ENCODE data around the gene TDP2.
"Not testable (repeated sequence)": the region's sequence is repeated elsewhere in the genome, so short reads cannot be mapped to it uniquely, and the experiment has no call there.

The TDP2 gene, protein sequence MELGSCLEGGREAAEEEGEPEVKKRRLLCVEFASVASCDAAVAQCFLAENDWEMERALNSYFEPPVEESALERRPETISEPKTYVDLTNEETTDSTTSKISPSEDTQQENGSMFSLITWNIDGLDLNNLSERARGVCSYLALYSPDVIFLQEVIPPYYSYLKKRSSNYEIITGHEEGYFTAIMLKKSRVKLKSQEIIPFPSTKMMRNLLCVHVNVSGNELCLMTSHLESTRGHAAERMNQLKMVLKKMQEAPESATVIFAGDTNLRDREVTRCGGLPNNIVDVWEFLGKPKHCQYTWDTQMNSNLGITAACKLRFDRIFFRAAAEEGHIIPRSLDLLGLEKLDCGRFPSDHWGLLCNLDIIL

GRCh38 chr6:24666641-24667377, at the start of gene TDP2, which contains the start of gene ACOT13:
Gene TDP2, minus strand, starts transcription at chr6:24666899. Its CDS starts 37 bp downstream, at chr6:24666862.
Gene ACOT13, plus strand, starts transcription at chr6:24667077. Its CDS starts 187 bp downstream, at chr6:24667264.
- peak; percentile 99 for ATAC-seq
- Mint-ChIP-seq H3K27ac (peak within 1 kb of the TSS; percentile 98), H3K4me3 (peak within 1 kb of the TSS; percentile 92), H3K36me3 (peaks cover 47% of the 10 kb centered on the region), H3K4me1 (peaks cover 45% of the 10 kb centered on the region), H3K9me3 (no peaks in the 10 kb centered on the region), H3K27me3 (no peaks in the 10 kb centered on the region)

DNA sequence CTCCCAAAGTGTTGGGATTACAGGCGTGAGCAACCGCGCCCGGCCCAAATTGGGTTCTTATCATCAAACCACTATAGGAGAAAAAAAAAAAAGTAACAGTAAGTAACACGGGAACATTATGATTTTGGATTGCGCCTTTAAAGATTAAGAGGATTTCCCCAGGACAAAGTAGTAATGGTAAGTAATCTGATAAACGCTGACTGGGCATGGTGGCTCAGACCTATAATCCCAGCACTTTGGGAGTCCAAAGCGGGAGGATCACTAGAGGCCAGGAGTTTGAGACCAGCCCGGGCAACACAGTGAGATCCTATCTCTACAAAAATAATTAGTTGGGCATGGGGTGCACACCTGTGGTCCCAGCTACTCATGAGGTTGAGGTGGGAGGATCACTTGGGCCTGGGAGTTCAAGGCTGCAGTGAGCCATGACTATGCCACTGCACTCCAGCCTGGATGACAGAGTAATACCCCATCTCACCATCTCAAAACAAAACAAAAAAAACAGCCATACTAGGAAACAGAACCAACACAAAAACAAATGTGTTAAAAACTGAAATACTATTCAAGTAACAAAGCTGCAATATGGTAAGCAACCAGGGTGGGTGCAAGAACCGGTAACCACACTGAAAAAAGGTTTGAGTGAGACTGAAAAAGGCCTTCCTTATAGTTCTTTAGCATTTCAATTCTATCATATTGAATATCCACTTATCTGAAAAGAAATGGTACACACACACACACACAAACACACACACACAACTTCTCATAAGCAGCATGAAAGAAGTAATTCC, 44.0 kb upstream of the TDP2 start:
- no peak for ATAC-seq
- Mint-ChIP-seq H3K27me3 (no peaks in the 10 kb centered on the region), H3K4me1 (peaks cover 41% of the 10 kb centered on the region), H3K27ac (peak overlapping the region; percentile 29), H3K4me3 (peak overlapping the region; percentile 20), H3K9me3 (no peaks in the 10 kb centered on the region), H3K36me3 (peaks cover 71% of the 10 kb centered on the region)

- peaks cover 36% of the 10 kb centered on the region for H3K4me1 Mint-ChIP-seq
- no peak overlapping the region for H3K4me3 Mint-ChIP-seq
- peaks cover 70% of the 10 kb centered on the region for H3K36me3 Mint-ChIP-seq
- H3K9me3 Mint-ChIP-seq, result no peaks in the 10 kb centered on the region
- no peaks in the 10 kb centered on the region for H3K27me3 Mint-ChIP-seq
- no peak overlapping the region for H3K27ac Mint-ChIP-seq
- no peak for ATAC-seq
Observed at GRCh38 chr6:24709014-24709711, 42.5 kb upstream of the TDP2 start.

GRCh38 chr6:24708612-24709011, 41.9 kb upstream of the TDP2 start:
- Mint-ChIP-seq H3K9me3 (no peaks in the 10 kb centered on the region), H3K27ac (no peak overlapping the region), H3K27me3 (no peaks in the 10 kb centered on the region), H3K4me1 (peaks cover 42% of the 10 kb centered on the region), H3K36me3 (peaks cover 70% of the 10 kb centered on the region), H3K4me3 (no peak overlapping the region)
- ATAC-seq, result no peak

GRCh38 chr6:24704468-24704867, 37.8 kb upstream of the TDP2 start:
- peaks cover 63% of the 10 kb centered on the region for H3K36me3 Mint-ChIP-seq
- no peak overlapping the region for H3K27ac Mint-ChIP-seq
- peaks cover 34% of the 10 kb centered on the region for H3K4me1 Mint-ChIP-seq
- no peaks in the 10 kb centered on the region for H3K9me3 Mint-ChIP-seq
- no peak for ATAC-seq
- H3K4me3 Mint-ChIP-seq, result no peak overlapping the region
- no peaks in the 10 kb centered on the region for H3K27me3 Mint-ChIP-seq

DNA sequence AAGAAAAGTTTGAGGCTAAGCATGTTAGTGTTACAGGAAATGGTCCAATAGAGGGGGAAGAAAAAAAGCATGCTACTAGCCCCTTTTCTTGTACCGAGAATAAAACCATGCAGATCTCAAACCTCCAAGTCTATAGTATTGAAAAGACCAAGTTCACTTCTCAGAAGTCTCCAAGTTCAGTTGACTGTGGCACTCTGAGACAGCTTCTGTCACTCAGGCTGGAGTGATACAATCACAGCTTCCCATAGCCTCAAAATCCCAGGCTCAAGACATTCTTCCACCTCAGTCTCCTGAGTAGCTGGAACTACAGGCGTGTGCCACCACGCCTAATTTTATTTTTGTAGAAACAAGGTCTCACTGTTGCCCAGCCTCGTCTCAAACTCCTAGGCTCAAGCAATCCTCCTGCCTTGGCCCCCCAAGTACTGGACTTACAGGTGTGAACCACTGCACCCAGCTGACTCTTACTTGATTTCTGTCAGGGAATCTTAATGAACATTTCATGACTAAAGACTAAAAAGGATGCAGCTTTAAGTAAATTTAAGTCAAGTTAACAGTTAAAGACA, 36.1 kb upstream of the TDP2 start:
- Mint-ChIP-seq H3K4me1 (peaks cover 34% of the 10 kb centered on the region), H3K27ac (peak overlapping the region; percentile 38), H3K4me3 (no peak overlapping the region), H3K36me3 (peaks cover 62% of the 10 kb centered on the region), H3K27me3 (no peaks in the 10 kb centered on the region), H3K9me3 (no peaks in the 10 kb centered on the region)
- no peak for ATAC-seq

DNA sequence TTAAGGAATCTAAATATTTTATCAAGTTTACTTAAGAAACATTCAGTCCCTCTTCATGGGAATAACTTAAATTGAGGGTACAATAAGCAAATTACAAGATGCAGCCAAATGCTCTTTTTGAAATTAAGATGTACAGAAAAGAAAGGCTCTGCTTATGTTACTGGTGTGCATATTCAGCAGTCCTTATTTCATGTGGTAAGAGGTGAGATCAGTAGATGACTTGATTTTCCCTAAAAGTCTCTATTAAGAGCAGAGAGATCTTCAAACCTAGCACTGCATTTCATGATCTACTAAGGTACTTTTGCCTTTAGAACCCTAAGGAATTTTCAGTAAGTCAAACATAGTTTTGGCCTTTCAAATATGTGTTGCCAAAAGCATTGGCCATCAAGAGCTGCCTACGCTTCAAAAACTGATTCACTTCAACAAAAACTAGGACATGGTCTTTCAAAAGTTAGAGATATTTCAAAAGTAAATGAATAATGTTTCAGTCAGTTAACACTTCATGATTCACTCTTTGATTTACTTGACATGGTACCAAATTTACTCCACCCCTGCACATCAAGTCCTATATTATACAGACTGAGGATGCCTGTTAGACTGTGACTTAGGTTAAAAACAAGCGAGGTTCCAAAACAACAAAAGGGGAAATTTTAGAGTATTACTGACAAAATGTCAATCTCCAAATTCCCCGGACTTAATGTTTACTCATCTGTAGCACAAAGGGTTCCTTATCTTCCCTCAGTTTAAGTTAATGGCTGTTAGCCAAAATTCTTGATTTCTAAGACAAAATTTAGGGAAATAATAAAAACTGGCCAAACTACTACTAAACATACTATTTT, 33.0 kb upstream of the TDP2 start:
- Mint-ChIP-seq H3K27ac (peak overlapping the region; percentile 49), H3K4me1 (peaks cover 32% of the 10 kb centered on the region)

GRCh38 chr6:24696097-24696496, 29.4 kb upstream of the TDP2 start:
- Mint-ChIP-seq H3K9me3 (no peaks in the 10 kb centered on the region), H3K36me3 (peaks cover 19% of the 10 kb centered on the region), H3K4me3 (no peak overlapping the region), H3K4me1 (peaks cover 11% of the 10 kb centered on the region), H3K27me3 (no peaks in the 10 kb centered on the region), H3K27ac (no peak overlapping the region)
- no peak for ATAC-seq

More for the DNA sequence above, 33.0 kb upstream of the TDP2 start:
- Mint-ChIP-seq H3K9me3 (no peaks in the 10 kb centered on the region), H3K27me3 (no peaks in the 10 kb centered on the region), H3K36me3 (peaks cover 37% of the 10 kb centered on the region), H3K4me3 (no peak overlapping the region)
- no peak for ATAC-seq

- not testable (repeated sequence) for H3K4me1 Mint-ChIP-seq, H3K9me3 Mint-ChIP-seq
- ATAC-seq, result peak; percentile 58
Observed at GRCh38 chr6:24695635-24696034, 28.9 kb upstream of the TDP2 start.

GRCh38 chr6:24694198-24694597, 27.5 kb upstream of the TDP2 start:
- Mint-ChIP-seq H3K27me3 (no peaks in the 10 kb centered on the region), H3K9me3 (no peaks in the 10 kb centered on the region), H3K4me1 (peaks cover 6% of the 10 kb centered on the region), H3K4me3 (no peak overlapping the region), H3K36me3 (peaks cover 6% of the 10 kb centered on the region), H3K27ac (no peak overlapping the region)
- ATAC-seq, result no peak

More at GRCh38 chr6:24695635-24696034, 28.9 kb upstream of the TDP2 start:
- H3K4me3 Mint-ChIP-seq, H3K27me3 Mint-ChIP-seq, H3K27ac Mint-ChIP-seq: not testable (repeated sequence)
- peaks cover 14% of the 10 kb centered on the region for H3K36me3 Mint-ChIP-seq

- Mint-ChIP-seq H3K27me3 (no peaks in the 10 kb centered on the region), H3K4me1 (peaks cover 6% of the 10 kb centered on the region), H3K27ac (no peak overlapping the region), H3K9me3 (no peaks in the 10 kb centered on the region), H3K4me3 (no peak overlapping the region), H3K36me3 (no peaks in the 10 kb centered on the region)
- no peak for ATAC-seq
Observed at GRCh38 chr6:24692848-24693592, 26.3 kb upstream of the TDP2 start.

- no peak for ATAC-seq
- peaks cover 6% of the 10 kb centered on the region for H3K4me1 Mint-ChIP-seq
- H3K36me3 Mint-ChIP-seq, result peaks cover 3% of the 10 kb centered on the region
- H3K27ac Mint-ChIP-seq, result no peak overlapping the region
- H3K27me3 Mint-ChIP-seq, result no peaks in the 10 kb centered on the region
- no peak overlapping the region for H3K4me3 Mint-ChIP-seq
- no peaks in the 10 kb centered on the region for H3K9me3 Mint-ChIP-seq
Observed at GRCh38 chr6:24692415-24692814, 25.7 kb upstream of the TDP2 start.

DNA sequence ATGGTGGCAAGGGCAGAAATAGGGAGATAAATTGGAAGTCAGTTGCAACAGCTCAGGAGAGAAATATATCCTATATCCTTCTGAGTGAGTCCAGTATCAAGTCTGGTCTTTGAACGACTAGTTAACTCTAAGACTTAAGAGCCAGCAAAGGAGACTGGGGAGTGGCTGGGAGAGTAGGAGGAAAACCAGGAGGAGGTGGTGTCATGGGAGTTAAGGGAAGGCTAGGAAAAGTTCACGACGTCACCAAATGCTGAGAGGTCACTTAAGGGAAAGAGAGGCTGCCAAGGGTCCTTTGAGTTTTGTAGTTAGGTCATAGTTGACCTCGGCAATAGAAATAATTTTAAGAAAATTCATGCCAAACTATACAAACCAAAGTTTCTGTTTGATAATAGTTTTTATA, 25.3 kb upstream of the TDP2 start:
- no peaks in the 10 kb centered on the region for H3K9me3 Mint-ChIP-seq
- no peak for ATAC-seq
- peaks cover 6% of the 10 kb centered on the region for H3K4me1 Mint-ChIP-seq
- H3K36me3 Mint-ChIP-seq, result peaks cover 7% of the 10 kb centered on the region
- no peak overlapping the region for H3K27ac Mint-ChIP-seq
- H3K4me3 Mint-ChIP-seq, result no peak overlapping the region
- no peaks in the 10 kb centered on the region for H3K27me3 Mint-ChIP-seq

Measured in stimulated activated memory B cell treated with anti-CD40 and anti-IgM and Interleukin-4, amounts not matched to agents 10 μg/mL and 1 μg/mL and 100 μg/mL, for 72 hours (primary cell).